ENCODE measurements around the gene PFDN5.

PFDN5 gene

DNA sequence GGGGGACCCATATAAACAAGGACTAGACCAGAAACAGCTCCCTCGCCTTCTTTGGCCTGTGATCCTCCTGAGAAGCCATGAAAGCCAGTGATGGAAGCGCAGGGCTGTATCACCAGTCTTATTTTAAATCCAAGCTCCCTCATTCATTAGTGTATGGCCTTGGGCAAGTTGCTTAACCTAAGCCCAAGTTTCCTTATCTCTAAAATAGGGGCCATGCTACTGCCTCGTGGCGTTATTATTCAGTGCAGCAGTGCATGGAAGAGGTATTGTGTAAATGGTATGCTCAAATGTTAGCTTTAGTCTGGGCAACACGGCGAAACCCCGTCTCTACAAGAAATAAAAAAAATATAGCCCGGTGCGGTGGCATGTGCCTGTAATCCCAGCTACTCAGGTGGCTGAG, 17.4 kb upstream of the PFDN5 start:
- Histone ChIP-seq H3K36me3 (ENCODE audit: insufficient read depth, low read length) (peaks cover 85% of the 10 kb centered on the region), H3K4me3 (no peak overlapping the region), H3K9me3 (ENCODE audit: low read depth, low read length) (no peaks in the 10 kb centered on the region), H3K9ac (ENCODE audit: insufficient read length) (no peak overlapping the region), H3K27ac (no peak overlapping the region)
- no peak for DNase-seq (ENCODE audit: low read depth, low spot score)
- TF ChIP-seq EZH2 (IDR thresholded peaks at IDR 0.05) (no peak), POLR2AphosphoS5 (IDR thresholded peaks at IDR 0.05; ENCODE audit: borderline replicate concordance, low read depth, low read length) (no peak), FOXP2 (optimal IDR thresholded peaks at IDR 0.05; ENCODE audit: control extremely low read depth, extremely low read length, insufficient read depth) (no peak)

DNA sequence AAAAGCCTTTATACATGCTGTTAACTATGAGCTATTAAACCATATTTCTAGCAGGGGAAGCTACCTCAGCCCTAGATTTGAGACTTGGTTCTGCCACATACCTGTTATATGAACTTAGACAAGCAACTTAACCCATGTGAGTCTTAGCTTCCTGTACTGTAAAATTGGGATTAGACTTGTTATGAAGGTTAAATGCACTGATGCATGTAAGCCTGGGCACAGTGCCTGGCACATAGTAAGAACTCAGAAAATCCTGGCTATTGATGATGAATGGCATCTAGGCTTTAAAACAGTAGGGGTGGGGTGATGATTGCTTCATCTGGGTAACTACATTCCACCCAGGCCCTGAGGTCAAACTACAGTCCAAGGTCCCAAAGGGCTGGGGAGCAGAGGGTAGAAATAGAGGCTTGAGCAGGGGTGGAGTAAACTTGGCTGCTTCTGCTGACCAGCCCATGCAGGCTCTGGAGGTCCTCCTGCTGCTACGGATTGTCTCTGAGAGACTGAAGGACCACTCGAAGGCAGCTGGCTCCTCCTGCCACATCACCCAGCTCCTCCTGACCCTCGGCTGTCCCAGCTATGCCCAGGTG, 16.0 kb upstream of the PFDN5 start:
- H3K4me3 ChIP-seq, result no peak overlapping the region

DNA sequence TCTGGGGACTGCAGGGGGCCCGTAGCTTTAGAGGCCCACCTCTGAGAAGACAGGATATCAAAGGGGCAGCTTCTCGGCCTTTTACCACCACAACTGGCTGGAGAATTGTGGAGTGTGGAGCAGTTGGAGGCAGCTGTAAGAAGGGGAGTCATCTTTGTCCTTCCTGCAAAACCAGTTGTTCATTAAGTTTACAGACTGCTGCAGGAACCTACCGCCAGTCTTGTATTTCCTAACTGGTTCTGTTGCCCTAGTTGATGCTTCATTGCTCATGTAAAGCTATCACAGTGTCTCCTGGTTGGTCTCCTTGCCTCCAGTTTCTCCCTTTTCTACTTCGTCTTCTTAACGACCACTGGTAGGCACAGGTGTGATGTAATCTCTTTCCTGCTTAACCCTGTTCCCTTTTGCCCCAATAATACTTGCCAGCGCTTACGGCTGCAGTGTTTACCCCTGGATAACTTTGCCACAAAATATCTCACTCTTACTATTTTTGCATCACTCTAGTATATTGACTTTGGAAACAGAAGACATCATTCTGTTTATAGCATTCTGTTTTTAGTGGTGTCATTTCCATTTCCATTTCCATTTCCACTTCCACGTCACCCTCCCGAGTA, 15.3 kb upstream of the PFDN5 start:
- Histone ChIP-seq H3K36me3 (ENCODE audit: insufficient read depth, low read length) (peaks cover 96% of the 10 kb centered on the region), H3K9ac (ENCODE audit: insufficient read length) (no peak overlapping the region), H3K27ac (no peak overlapping the region)

More for the DNA sequence above, 16.0 kb upstream of the PFDN5 start:
- TF ChIP-seq FOXP2 (optimal IDR thresholded peaks at IDR 0.05; ENCODE audit: control extremely low read depth, extremely low read length, insufficient read depth), result no peak
- TF ChIP-seq POLR2AphosphoS5 (IDR thresholded peaks at IDR 0.05; ENCODE audit: borderline replicate concordance, low read depth, low read length), result no peak
- no peak for TF ChIP-seq EZH2 (IDR thresholded peaks at IDR 0.05)
- Histone ChIP-seq H3K9ac (ENCODE audit: insufficient read length) (no peak overlapping the region), H3K9me3 (ENCODE audit: low read depth, low read length) (no peaks in the 10 kb centered on the region), H3K36me3 (ENCODE audit: insufficient read depth, low read length) (peaks cover 95% of the 10 kb centered on the region), H3K27ac (no peak overlapping the region)
- no peak for DNase-seq (ENCODE audit: low read depth, low spot score)

DNA sequence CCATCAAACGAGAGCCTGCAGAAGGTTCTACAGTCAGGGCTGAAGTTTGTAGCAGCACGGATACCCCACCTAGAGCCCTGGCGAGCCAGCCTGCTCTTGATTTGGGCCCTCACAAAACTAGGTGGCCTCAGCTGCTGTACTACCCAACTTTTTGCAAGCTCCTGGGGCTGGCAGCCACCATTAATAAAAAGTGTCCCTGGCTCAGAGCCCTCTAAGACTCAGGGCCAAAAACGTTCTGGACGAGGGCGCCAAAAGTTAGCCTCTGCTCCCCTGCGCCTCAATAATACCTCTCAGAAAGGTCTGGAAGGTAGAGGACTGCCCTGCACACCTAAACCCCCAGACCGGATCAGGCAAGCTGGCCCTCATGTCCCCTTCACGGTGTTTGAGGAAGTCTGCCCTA, 8.9 kb upstream of the PFDN5 start:
- no peak overlapping the region for H3K4me3 ChIP-seq
- TF ChIP-seq POLR2AphosphoS5 (IDR thresholded peaks at IDR 0.05; ENCODE audit: borderline replicate concordance, low read depth, low read length) (no peak), EZH2 (IDR thresholded peaks at IDR 0.05) (no peak), FOXP2 (optimal IDR thresholded peaks at IDR 0.05; ENCODE audit: control extremely low read depth, extremely low read length, insufficient read depth) (no peak)
- peaks cover 86% of the 10 kb centered on the region for H3K36me3 ChIP-seq (ENCODE audit: insufficient read depth, low read length)
- DNase-seq (ENCODE audit: low read depth, low spot score), result no peak
- H3K9ac ChIP-seq (ENCODE audit: insufficient read length), result no peak overlapping the region
- no peak overlapping the region for H3K27ac ChIP-seq
- no peaks in the 10 kb centered on the region for H3K9me3 ChIP-seq (ENCODE audit: low read depth, low read length)

More for the DNA sequence above, 15.3 kb upstream of the PFDN5 start:
- Histone ChIP-seq H3K4me3 (no peak overlapping the region), H3K9me3 (ENCODE audit: low read depth, low read length) (no peaks in the 10 kb centered on the region)
- TF ChIP-seq EZH2 (IDR thresholded peaks at IDR 0.05) (no peak), FOXP2 (optimal IDR thresholded peaks at IDR 0.05; ENCODE audit: control extremely low read depth, extremely low read length, insufficient read depth) (no peak), POLR2AphosphoS5 (IDR thresholded peaks at IDR 0.05; ENCODE audit: borderline replicate concordance, low read depth, low read length) (no peak)
- no peak for DNase-seq (ENCODE audit: low read depth, low spot score)

DNA sequence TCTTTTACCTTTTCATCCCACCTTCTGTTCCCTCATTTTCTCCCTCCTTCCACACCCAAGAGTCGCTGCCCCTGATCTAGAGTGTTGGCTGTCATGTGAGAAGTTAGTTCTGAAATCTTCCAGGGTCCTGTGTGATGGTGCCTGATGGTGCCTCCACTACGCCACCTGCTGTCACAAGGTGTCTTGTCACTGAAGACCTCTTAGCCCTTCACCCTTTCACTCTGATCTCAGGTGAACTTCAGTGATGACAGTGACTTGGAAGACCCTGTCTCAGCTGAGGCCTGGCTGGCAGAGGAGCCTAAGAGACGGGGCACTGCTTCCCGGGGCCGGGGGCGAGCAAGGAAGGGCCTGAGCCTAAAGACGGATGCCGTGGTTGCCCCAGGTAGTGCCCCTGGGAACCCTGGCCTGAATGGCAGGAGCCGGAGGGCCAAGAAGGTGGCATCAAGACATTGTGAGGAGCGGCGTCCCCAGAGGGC, 7.6 kb upstream of the PFDN5 start:
- peaks cover 86% of the 10 kb centered on the region for H3K36me3 ChIP-seq (ENCODE audit: insufficient read depth, low read length)
- H3K27ac ChIP-seq, result no peak overlapping the region
- no peak for DNase-seq (ENCODE audit: low read depth, low spot score)
- no peaks in the 10 kb centered on the region for H3K9me3 ChIP-seq (ENCODE audit: low read depth, low read length)
- H3K4me3 ChIP-seq, result no peak overlapping the region
- H3K9ac ChIP-seq (ENCODE audit: insufficient read length), result no peak overlapping the region
- TF ChIP-seq POLR2AphosphoS5 (IDR thresholded peaks at IDR 0.05; ENCODE audit: borderline replicate concordance, low read depth, low read length) (no peak), EZH2 (IDR thresholded peaks at IDR 0.05) (no peak), FOXP2 (optimal IDR thresholded peaks at IDR 0.05; ENCODE audit: control extremely low read depth, extremely low read length, insufficient read depth) (no peak)

DNA sequence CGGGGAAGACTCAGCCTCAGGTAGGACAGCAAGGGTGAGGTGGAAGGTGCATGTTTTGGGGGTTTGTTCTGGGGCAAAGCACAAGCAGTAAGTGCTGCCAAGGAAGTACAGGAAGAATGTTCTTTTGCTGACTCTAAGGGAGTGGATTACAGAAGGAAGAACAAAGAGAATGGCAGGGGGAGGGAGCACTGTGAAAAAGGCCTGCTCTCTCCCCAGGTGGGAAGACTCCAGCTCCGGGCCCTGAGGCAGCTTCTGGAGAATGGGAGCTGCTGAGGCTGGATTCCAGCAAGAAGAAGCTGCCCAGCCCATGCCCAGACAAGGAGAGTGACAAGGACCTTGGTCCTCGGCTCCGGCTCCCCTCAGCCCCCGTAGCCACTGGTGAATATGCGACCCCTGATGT, 7.0 kb upstream of the PFDN5 start:
- H3K4me3 ChIP-seq, result no peak overlapping the region
- no peaks in the 10 kb centered on the region for H3K9me3 ChIP-seq (ENCODE audit: low read depth, low read length)
- H3K36me3 ChIP-seq (ENCODE audit: insufficient read depth, low read length), result peaks cover 86% of the 10 kb centered on the region
- no peak overlapping the region for H3K9ac ChIP-seq (ENCODE audit: insufficient read length)
- no peak for DNase-seq (ENCODE audit: low read depth, low spot score)
- no peak for TF ChIP-seq FOXP2 (optimal IDR thresholded peaks at IDR 0.05; ENCODE audit: control extremely low read depth, extremely low read length, insufficient read depth)
- no peak for TF ChIP-seq POLR2AphosphoS5 (IDR thresholded peaks at IDR 0.05; ENCODE audit: borderline replicate concordance, low read depth, low read length)
- TF ChIP-seq EZH2 (IDR thresholded peaks at IDR 0.05), result no peak
- H3K27ac ChIP-seq, result no peak overlapping the region

DNA sequence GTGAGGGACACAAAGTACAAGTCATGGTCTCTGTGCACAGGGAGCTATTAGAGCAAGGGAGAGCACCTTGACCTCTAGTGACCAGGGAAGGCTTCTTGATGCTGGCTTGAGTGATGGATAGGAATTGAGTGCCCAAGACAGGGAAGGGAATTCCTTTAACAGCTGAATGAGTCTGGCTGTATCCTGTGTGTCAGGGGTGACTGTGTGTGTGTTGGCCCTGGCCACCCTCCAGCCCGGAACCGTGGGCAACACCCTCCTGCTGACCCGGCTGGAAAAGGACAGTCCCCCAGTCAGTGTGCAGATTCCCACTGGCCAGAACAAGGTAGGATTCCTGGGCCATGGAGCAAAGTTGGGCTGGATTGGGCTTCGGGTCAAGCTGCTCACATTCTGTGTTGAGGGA, 5.5 kb upstream of the PFDN5 start:
- no peak overlapping the region for H3K27ac ChIP-seq
- peaks cover 80% of the 10 kb centered on the region for H3K36me3 ChIP-seq (ENCODE audit: insufficient read depth, low read length)
- no peak overlapping the region for H3K4me3 ChIP-seq
- DNase-seq (ENCODE audit: low read depth, low spot score), result no peak
- no peak overlapping the region for H3K9ac ChIP-seq (ENCODE audit: insufficient read length)
- H3K9me3 ChIP-seq (ENCODE audit: low read depth, low read length), result no peaks in the 10 kb centered on the region
- no peak for TF ChIP-seq EZH2 (IDR thresholded peaks at IDR 0.05)
- TF ChIP-seq POLR2AphosphoS5 (IDR thresholded peaks at IDR 0.05; ENCODE audit: borderline replicate concordance, low read depth, low read length), result no peak
- TF ChIP-seq FOXP2 (optimal IDR thresholded peaks at IDR 0.05; ENCODE audit: control extremely low read depth, extremely low read length, insufficient read depth), result no peak

DNA sequence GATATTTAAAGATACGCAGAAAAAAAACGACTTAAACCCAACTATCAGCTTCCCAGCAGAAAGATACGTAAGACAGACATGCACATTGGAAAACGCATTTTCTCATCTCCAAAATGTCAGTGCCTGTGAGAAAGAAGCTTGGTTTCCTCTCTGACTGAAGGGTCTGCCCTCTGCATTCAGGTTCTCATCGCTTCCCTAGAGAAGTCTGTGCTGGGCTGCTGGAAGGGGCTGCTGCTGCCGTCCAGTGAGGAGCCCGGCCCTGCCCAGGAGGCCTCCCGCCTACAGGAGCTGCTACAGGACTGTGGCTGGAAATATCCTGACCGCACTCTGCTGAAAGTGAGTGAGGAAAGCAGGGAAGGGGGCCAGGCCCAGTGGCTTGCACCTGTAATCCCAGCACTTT, 4.7 kb upstream of the PFDN5 start:
- DNase-seq (ENCODE audit: low read depth, low spot score), result no peak
- H3K9ac ChIP-seq (ENCODE audit: insufficient read length), result no peak overlapping the region
- no peak overlapping the region for H3K4me3 ChIP-seq
- no peak for TF ChIP-seq POLR2AphosphoS5 (IDR thresholded peaks at IDR 0.05; ENCODE audit: borderline replicate concordance, low read depth, low read length)
- no peak for TF ChIP-seq FOXP2 (optimal IDR thresholded peaks at IDR 0.05; ENCODE audit: control extremely low read depth, extremely low read length, insufficient read depth)
- no peak for TF ChIP-seq EZH2 (IDR thresholded peaks at IDR 0.05)
- H3K36me3 ChIP-seq (ENCODE audit: insufficient read depth, low read length), result peaks cover 76% of the 10 kb centered on the region
- H3K27ac ChIP-seq, result no peak overlapping the region
- no peaks in the 10 kb centered on the region for H3K9me3 ChIP-seq (ENCODE audit: low read depth, low read length)
